GM18517 (cell line): ENCODE results near the gene TSC2.
"Not testable (repeated sequence)": the region's sequence is repeated elsewhere in the genome, so short reads cannot be mapped to it uniquely, and the experiment has no call there.

Experiments used
- ATAC-seq: cut with Tn5 transposase; IDR thresholded peaks from one replicate; pipeline ENCODE4 v1.9.1; 2021; ENCODE audit warnings: mild to moderate bottlenecking, moderate library complexity; ENCODE audit not compliant: unreplicated experiment

The TSC2 gene

GRCh38 chr16:2101581-2101980, 53.8 kb downstream of the TSC2 start:
- not testable (repeated sequence) for ATAC-seq

GRCh38 chr16:2102471-2102870, 54.7 kb downstream of the TSC2 start:
- ATAC-seq = no peak

- ATAC-seq = not testable (repeated sequence)
These were observed 56.7 kb downstream of the TSC2 start for GRCh38 chr16:2104464-2104863.

GRCh38 chr16:2105291-2105690, 57.5 kb downstream of the TSC2 start:
- ATAC-seq = not testable (repeated sequence)

- ATAC-seq = not testable (repeated sequence)
These were observed 58.0 kb downstream of the TSC2 start for GRCh38 chr16:2105769-2106168.

GRCh38 chr16:2106211-2106610, 58.4 kb downstream of the TSC2 start:
- not testable (repeated sequence) for ATAC-seq

- ATAC-seq = not testable (repeated sequence)
These were observed 59.5 kb downstream of the TSC2 start for GRCh38 chr16:2107121-2107790.

GRCh38 chr16:2107791-2108125, 60.0 kb downstream of the TSC2 start:
- ATAC-seq = not testable (repeated sequence)

- ATAC-seq = not testable (repeated sequence)
These were observed 60.9 kb downstream of the TSC2 start for GRCh38 chr16:2108446-2109270.

GRCh38 chr16:2109271-2109580, 61.4 kb downstream of the TSC2 start:
- ATAC-seq = not testable (repeated sequence)

- not testable (repeated sequence) for ATAC-seq
These were observed 62.1 kb downstream of the TSC2 start for GRCh38 chr16:2109872-2110271.

- ATAC-seq = not testable (repeated sequence)
These were observed 62.7 kb downstream of the TSC2 start for GRCh38 chr16:2110332-2111008.

- not testable (repeated sequence) for ATAC-seq
These were observed 63.2 kb downstream of the TSC2 start for GRCh38 chr16:2111009-2111353.

- ATAC-seq = not testable (repeated sequence)
These were observed 63.9 kb downstream of the TSC2 start for GRCh38 chr16:2111412-2112335.

GRCh38 chr16:2112539-2113106, 64.8 kb downstream of the TSC2 start:
- not testable (repeated sequence) for ATAC-seq

GRCh38 chr16:2114225-2114624, 66.4 kb downstream of the TSC2 start:
- ATAC-seq = not testable (repeated sequence)

GRCh38 chr16:2114885-2115590, 67.3 kb downstream of the TSC2 start:
- ATAC-seq = not testable (repeated sequence)

- no peak for ATAC-seq
These were observed 67.8 kb downstream of the TSC2 start for GRCh38 chr16:2115591-2115973.

- ATAC-seq = not testable (repeated sequence)
These were observed 68.6 kb downstream of the TSC2 start for GRCh38 chr16:2116428-2116827.

- not testable (repeated sequence) for ATAC-seq
These were observed 69.6 kb downstream of the TSC2 start for GRCh38 chr16:2117341-2117740.
